Tibial nerve (tissue), 4 donors: ENCODE data around the gene ZNF804B. TPM values are rescaled to one million over a fixed set of nuclear protein-coding genes. Genes with fewer than 3 reads are reported as not detected.
A peak's percentile ranks its signal among the peaks of the same experiment; 100 is the strongest.

ENCODE experiments used
- DNase-seq, 2 donors: peaks; one replicate each; pipeline ENCODE4 v3.0.0-alpha.2; 2019; ENCODE audit warnings: low spot score in 2 of 2
- H3K27ac ChIP-seq, 4 donors: fragments of 200-600 bp; sonication (generic) in 3 of 4; one replicate each; pipeline ENCODE4 v1.5.1; 2017 to 2019; ENCODE audit warnings: mild to moderate bottlenecking in 1 of 4
- H3K27me3 ChIP-seq, 2 donors: fragments of 200-600 bp; sonication (generic) in 1 of 2; one replicate each; pipeline versions ENCODE4 v1.5.1 to v1.6.0; 2017 to 2019
- H3K36me3 ChIP-seq, 3 donors: fragments of 200-600 bp; sonication (generic); one replicate each; pipeline ENCODE4 v1.5.1; 2018 to 2019
- H3K4me1 ChIP-seq, 4 donors: fragments of 200-600 bp; sonication (generic) in 3 of 4; one replicate each; pipeline ENCODE4 v1.5.1; 2017 to 2019
- H3K4me3 ChIP-seq, 4 donors: fragments of 200-600 bp; sonication (generic) in 3 of 4; one replicate each; pipeline ENCODE4 v1.5.1; 2017 to 2019; ENCODE audit warnings: mild to moderate bottlenecking in 1 of 4, moderate library complexity in 1 of 4
- H3K9me3 ChIP-seq, 4 donors: fragments of 200-600 bp; sonication (generic) in 3 of 4; one replicate each; pipeline ENCODE4 v1.5.1; 2017 to 2019
- EP300 ChIP-seq, 2 donors: sonication (generic); formaldehyde crosslinking; IDR thresholded peaks; one replicate each; pipeline ENCODE4 v1.6.1; 2017; ENCODE audit warnings: antibody characterized with exemption in 2 of 2, mild to moderate bottlenecking in 1 of 2
- POLR2A ChIP-seq, 2 donors: fragments of 450-650 bp; IDR thresholded peaks; one replicate each; pipeline ENCODE4 v1.6.1; 2017; ENCODE audit warnings: antibody characterized with exemption in 2 of 2, mild to moderate bottlenecking in 2 of 2, moderate library complexity in 2 of 2
- WGBS, 2 donors: methylation state at CpG; one replicate each; pipeline ENCODE4 v1.1.5; 2018; 5-methylcytosine and 5-hydroxymethylcytosine counted together
- total RNA-seq, 4 donors: library from RNA; depleted of rRNA; stranded (reverse); fragments of >200 nt; gene quantifications; one replicate each; pipeline ENCODE4 v1.1.0, GENCODE V29; 2016
- TF ChIP-seq, protein P1 (sequence below), 5 experiments: fragments of 200-600 bp in 3 of 5; fragments of 450-650 bp in 2 of 5; sonication (generic) in 3 of 5; IDR thresholded peaks; one replicate each; pipeline ENCODE4 v1.5.1; 2016 to 2019; ENCODE audit warnings: antibody characterized with exemption in 5 of 5, mild to moderate bottlenecking in 3 of 5, moderate library complexity in 2 of 5

Gene ZNF804B
- total RNA-seq, 4 donors from 2014 or later, result 0.21 to 0.22 TPM; not detected in 2

DNA sequence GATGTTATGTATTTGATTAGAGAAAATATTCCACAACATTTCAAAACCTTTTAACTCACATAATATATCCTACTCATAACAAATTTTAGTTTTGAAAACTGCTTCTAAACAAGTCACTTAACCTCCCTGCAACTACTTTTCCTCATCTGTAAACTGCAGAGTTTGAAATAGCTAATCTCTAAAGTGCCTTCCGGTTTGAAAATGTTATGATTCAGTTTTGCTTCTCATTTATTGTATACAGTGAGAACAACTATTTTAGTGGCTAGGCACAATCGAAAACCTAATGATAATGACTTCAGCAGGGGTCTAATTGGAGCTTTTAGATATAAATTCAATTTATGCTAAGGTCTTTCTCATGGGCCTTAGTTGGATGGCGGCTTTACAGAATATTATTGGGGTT, 66.7 kb downstream of the ZNF804B start:
- Histone ChIP-seq H3K27me3 (no peaks in the 10 kb centered on the region), H3K9me3 (no peaks in the 10 kb centered on the region), H3K27ac (no peak overlapping the region), H3K4me3 (no peak overlapping the region), H3K36me3 (no peaks in the 10 kb centered on the region), H3K4me1 (no peaks in the 10 kb centered on the region)
- no peak for TF ChIP-seq POLR2A (IDR thresholded peaks at IDR 0.05)
- TF ChIP-seq EP300 (IDR thresholded peaks at IDR 0.05), result no peak
- TF ChIP-seq, protein P1, sequence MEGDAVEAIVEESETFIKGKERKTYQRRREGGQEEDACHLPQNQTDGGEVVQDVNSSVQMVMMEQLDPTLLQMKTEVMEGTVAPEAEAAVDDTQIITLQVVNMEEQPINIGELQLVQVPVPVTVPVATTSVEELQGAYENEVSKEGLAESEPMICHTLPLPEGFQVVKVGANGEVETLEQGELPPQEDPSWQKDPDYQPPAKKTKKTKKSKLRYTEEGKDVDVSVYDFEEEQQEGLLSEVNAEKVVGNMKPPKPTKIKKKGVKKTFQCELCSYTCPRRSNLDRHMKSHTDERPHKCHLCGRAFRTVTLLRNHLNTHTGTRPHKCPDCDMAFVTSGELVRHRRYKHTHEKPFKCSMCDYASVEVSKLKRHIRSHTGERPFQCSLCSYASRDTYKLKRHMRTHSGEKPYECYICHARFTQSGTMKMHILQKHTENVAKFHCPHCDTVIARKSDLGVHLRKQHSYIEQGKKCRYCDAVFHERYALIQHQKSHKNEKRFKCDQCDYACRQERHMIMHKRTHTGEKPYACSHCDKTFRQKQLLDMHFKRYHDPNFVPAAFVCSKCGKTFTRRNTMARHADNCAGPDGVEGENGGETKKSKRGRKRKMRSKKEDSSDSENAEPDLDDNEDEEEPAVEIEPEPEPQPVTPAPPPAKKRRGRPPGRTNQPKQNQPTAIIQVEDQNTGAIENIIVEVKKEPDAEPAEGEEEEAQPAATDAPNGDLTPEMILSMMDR (IDR thresholded peaks at IDR 0.05), result no peak
- DNase-seq, result no peak
- 69 to 71% methylated on average over 3 of the region's 3 CpGs for WGBS, 2 donors

DNA sequence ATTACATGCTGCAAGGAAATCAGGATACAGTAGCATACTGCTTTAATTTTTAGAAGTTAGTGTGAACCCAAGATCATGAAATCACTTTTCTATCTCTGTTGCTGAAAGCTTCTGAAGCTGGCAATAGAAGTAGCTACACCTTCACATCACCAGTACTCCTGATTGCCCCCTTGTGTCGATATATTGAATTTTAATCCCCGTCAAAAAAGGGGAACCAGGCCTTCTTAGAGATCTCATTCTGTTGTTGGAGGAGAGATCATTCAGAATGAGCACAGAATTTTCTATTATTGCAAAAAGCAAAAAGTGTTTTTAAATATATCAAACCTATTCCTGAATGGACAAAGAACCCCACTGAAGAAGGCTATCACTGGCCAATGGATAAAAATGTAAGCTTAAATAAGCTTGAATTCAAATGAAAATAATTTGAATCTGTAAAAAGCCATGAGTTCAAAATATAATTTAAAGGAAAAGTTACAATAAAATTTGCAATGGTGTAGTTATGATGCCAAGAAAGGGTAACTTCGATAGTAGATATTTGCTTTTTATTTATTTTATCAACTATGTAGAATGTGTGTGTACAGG, 75.7 kb downstream of the ZNF804B start:
- TF ChIP-seq POLR2A (IDR thresholded peaks at IDR 0.05), result no peak
- TF ChIP-seq, protein P1 (IDR thresholded peaks at IDR 0.05), result peak in 3 of 5 experiments; percentile 22 to 44 (median 35)
- TF ChIP-seq EP300 (IDR thresholded peaks at IDR 0.05), result no peak
- H3K4me1 ChIP-seq, result no peaks in the 10 kb centered on the region
- H3K27ac ChIP-seq, result no peak overlapping the region
- DNase-seq, result peak in 1 of 2 donors; percentile 20
- H3K36me3 ChIP-seq, result no peaks in the 10 kb centered on the region
- H3K4me3 ChIP-seq, result no peak overlapping the region
- WGBS, 2 donors, result 29 to 33% methylated on average over 3 of the region's 3 CpGs
- H3K9me3 ChIP-seq, result no peaks in the 10 kb centered on the region
- H3K27me3 ChIP-seq, result no peaks in the 10 kb centered on the region

DNA sequence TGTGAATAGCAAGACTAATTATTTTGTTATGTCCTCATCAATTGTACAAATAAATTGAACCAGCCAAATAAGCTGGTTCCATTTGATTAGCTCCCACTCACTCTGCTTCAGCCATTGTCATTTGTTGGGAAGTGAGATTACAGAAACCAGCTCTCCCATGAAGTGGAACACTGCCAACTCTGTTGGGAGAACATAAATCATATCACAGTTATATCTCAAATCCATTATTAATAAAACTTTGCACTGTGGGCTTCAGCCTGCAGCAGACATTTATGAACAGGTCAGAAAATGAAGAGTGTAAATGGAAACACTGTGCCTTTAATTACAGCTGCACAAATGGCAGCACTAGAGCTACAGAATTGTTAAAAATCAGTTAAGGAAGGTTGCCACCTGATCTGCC, 82.7 kb downstream of the ZNF804B start:
- Histone ChIP-seq H3K27me3 (no peaks in the 10 kb centered on the region), H3K4me1 (no peaks in the 10 kb centered on the region), H3K4me3 (no peak overlapping the region), H3K36me3 (no peaks in the 10 kb centered on the region), H3K9me3 (no peaks in the 10 kb centered on the region), H3K27ac (no peak overlapping the region)
- no peak for DNase-seq
- TF ChIP-seq POLR2A (IDR thresholded peaks at IDR 0.05) (no peak), EP300 (IDR thresholded peaks at IDR 0.05) (no peak)
- TF ChIP-seq, protein P1 (IDR thresholded peaks at IDR 0.05), result no peak

DNA sequence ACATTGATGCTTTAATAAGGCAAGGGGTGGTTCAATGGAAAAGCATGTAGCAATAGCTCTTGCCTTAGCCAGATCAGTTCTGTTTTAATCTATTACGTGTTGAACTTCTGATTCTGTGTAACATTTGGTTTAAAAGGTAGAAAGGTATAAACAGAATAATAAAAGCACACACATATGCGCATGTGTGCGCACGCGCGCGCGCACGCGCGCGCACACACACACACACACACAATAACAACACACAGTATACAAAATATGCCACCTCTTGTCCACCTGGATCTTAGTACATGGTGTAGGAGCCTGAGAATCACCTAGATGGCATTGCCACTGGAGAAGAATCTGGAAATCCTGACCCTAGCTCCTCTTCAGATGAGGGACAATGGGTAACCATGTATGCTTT, 85.6 kb downstream of the ZNF804B start:
- Histone ChIP-seq H3K9me3 (no peaks in the 10 kb centered on the region), H3K27me3 (no peaks in the 10 kb centered on the region), H3K36me3 (no peaks in the 10 kb centered on the region), H3K4me1 (no peaks in the 10 kb centered on the region), H3K27ac (no peak overlapping the region), H3K4me3 (no peak overlapping the region)
- no peak for DNase-seq
- TF ChIP-seq, protein P1 (IDR thresholded peaks at IDR 0.05), result no peak
- TF ChIP-seq POLR2A (IDR thresholded peaks at IDR 0.05) (no peak), EP300 (IDR thresholded peaks at IDR 0.05) (no peak)
- WGBS, 2 donors, result 86 to 87% methylated on average over 12 of the region's 12 CpGs

DNA sequence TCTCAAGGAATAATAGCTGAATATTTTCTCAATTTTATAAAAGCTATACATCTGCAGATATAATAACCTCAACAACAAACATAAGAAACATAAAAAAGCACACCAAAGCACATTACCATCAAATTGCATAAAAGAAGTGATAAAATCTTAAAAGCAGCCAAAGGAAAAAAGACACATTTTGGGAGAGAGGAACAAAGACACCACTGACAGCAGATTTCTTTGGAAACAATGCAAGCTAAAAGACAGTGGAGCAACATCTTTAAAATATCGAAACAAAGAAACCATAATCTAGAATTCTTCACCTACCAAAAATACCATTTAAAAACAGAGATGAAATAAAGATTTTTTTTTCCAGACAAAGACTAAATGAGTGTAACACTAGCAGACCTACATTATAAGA, 91.7 kb downstream of the ZNF804B start:
- Histone ChIP-seq H3K27ac (no peak overlapping the region), H3K27me3 (no peaks in the 10 kb centered on the region), H3K36me3 (no peaks in the 10 kb centered on the region), H3K9me3 (peaks cover 0 to 5% (median 0%) of the 10 kb centered on the region in 4 donors), H3K4me3 (no peak overlapping the region), H3K4me1 (no peaks in the 10 kb centered on the region)
- WGBS, 2 donors, result 89 to 90% methylated on average over 1 of the region's 1 CpG
- no peak for DNase-seq
- TF ChIP-seq EP300 (IDR thresholded peaks at IDR 0.05) (no peak), POLR2A (IDR thresholded peaks at IDR 0.05) (no peak)
- TF ChIP-seq, protein P1 (IDR thresholded peaks at IDR 0.05), result no peak
